OCI-LY7 (cell line): ENCODE results near the gene SNRK.

Experiments used
- EZH2phosphoT487 ChIP-seq: fragments of 200-600 bp; sonication (generic); IDR thresholded peaks from 2 replicates; pipeline ENCODE4 v1.6.1; 2018; ENCODE audit warnings: low read depth, borderline replicate concordance, mild to moderate bottlenecking, mixed run types, antibody characterized with exemption, low read length, moderate library complexity, mixed read lengths
- TF ChIP-seq, protein P1 (sequence below): fragments of 200-600 bp; sonication (generic); conservative IDR thresholded peaks from 2 replicates; pipeline ENCODE4 v1.5.1; 2014; ENCODE audit warnings: mild to moderate bottlenecking, antibody characterized with exemption, low read length, moderate library complexity, mixed read lengths

DNA sequence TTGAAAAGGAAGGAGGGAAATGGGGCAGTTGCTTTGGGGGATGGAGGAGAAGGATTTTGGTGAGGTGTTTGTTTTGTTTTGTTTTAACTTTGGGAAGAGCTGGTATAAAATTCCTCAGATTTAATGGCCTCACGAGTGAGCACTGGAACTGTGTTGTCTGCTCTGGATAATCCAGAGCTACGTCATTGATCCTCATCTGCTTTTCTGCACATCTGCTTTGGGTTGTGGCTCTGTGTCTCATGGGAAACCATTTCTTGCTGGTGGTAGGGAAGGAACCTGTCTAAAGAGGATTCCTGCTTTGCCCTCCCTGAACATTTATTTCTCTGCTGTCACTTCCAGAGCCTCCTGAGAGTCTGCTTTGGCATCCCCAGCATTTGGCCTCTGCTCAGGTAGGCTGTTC, 3.1 kb downstream of the SNRK start:
- TF ChIP-seq, protein P1, sequence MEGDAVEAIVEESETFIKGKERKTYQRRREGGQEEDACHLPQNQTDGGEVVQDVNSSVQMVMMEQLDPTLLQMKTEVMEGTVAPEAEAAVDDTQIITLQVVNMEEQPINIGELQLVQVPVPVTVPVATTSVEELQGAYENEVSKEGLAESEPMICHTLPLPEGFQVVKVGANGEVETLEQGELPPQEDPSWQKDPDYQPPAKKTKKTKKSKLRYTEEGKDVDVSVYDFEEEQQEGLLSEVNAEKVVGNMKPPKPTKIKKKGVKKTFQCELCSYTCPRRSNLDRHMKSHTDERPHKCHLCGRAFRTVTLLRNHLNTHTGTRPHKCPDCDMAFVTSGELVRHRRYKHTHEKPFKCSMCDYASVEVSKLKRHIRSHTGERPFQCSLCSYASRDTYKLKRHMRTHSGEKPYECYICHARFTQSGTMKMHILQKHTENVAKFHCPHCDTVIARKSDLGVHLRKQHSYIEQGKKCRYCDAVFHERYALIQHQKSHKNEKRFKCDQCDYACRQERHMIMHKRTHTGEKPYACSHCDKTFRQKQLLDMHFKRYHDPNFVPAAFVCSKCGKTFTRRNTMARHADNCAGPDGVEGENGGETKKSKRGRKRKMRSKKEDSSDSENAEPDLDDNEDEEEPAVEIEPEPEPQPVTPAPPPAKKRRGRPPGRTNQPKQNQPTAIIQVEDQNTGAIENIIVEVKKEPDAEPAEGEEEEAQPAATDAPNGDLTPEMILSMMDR, result no peak
- TF ChIP-seq EZH2phosphoT487, result no peak
